ENCODE data around the gene PPFIA2. TPM values are rescaled to one million over a fixed set of nuclear protein-coding genes. Genes with fewer than 3 reads are reported as not detected.
"Not testable (repeated sequence)": the region's sequence is repeated elsewhere in the genome, so short reads cannot be mapped to it uniquely, and the experiment has no call there.

Gene PPFIA2
- total RNA-seq, 2 donors from 2014 or later = 22.6 to 62.6 TPM

DNA sequence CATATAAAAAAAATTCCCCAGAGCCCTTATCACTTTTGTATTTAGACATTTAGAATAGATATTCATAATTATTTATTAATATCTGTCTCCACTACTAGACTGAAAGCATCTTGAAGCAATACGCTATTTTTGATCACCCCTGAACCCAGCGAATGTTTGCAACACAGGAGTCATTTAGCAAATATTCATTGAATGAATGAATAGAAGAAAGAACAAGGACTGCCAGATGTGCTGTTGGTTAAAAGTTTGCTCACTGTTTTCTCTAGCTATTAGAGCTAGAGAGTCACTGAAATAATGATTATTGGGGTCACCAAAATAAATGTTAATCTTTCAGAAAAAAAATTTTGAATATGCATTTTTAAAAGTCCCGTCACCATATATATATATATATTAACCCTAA, 506.9 kb downstream of the PPFIA2 start:
- DNase-seq (ENCODE audit: low spot score) = no peak
- intact Hi-C loops (cut with DNase I) = no loop called here

- intact Hi-C loops (cut with DNase I) = no loop called here
- no peak for DNase-seq (ENCODE audit: low spot score)
Measured at GRCh38 chr12:81249976-81250375, 509.2 kb downstream of the PPFIA2 start.

DNA sequence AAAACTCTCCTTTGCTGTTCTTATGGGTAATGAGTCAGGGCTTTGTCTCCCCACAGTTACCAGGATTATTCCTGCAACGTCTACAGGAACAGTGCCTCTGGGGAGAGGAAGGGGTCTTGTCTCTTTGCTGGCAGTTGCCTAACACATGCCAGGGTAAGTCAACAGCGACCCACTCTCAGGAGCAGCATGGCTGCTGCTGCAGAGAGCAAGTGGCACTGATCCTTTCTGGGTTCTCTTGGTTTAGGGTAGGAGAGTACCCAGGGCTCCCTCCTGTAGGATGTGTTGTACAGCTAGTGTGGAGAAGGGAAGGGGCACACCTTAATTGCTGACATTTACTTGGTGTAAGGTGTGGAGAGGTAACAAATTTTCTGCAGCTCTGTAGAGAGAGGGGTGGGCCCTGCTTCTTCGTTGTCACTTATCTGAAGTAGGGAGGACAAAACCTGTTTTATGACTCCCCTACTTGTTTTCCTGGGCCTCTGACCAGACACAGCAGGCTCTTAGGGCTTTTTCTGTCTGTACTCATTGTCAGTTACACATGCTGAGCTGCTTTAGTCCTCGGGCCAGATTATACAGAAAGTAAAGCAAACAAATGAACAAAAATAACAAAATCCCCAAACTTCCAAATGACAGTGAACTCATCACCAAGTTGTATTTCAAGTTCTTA, 513.1 kb downstream of the PPFIA2 start:
- intact Hi-C loops (cut with DNase I) = no loop called here
- DNase-seq (ENCODE audit: low spot score) = no peak

- intact Hi-C loops (cut with DNase I) = no loop called here
- DNase-seq (ENCODE audit: low spot score) = no peak
Measured at GRCh38 chr12:81245458-81245857, 513.7 kb downstream of the PPFIA2 start.

- no peak for DNase-seq (ENCODE audit: low spot score)
- intact Hi-C loops (cut with DNase I) = no loop called here
Measured at GRCh38 chr12:81231574-81232368, 527.4 kb downstream of the PPFIA2 start.

- intact Hi-C loops (cut with DNase I) = no loop called here
Measured at GRCh38 chr12:81229759-81230158, 529.4 kb downstream of the PPFIA2 start.

DNA sequence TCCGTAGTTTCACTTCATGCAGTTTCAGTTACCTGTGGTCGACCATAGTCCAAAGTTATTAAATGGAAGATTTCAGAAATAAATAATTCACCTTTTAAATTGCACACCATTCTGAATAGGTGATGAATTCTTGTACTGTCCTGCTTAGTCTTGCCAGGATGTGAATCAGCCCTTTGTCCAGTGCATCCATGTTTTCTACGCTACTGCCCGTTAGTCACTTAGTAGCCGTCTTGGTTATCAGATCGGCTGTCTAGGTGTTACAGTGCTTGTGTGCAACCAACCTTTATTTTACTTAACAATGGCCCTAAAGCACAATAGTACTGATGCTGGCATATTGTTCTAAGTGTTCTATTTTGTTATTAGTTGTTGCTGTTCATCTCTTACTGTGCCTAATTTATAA, 534.5 kb downstream of the PPFIA2 start:
- no peak for DNase-seq (ENCODE audit: low spot score)
- intact Hi-C loops (cut with DNase I) = no loop called here

More at GRCh38 chr12:81229759-81230158, 529.4 kb downstream of the PPFIA2 start:
- DNase-seq (ENCODE audit: low spot score) = no peak

GRCh38 chr12:81222846-81223592, 536.1 kb downstream of the PPFIA2 start:
- no peak for DNase-seq (ENCODE audit: low spot score)
- intact Hi-C loops (cut with DNase I) = no loop called here

- intact Hi-C loops (cut with DNase I) = no loop called here
- DNase-seq (ENCODE audit: low spot score) = no peak
Measured at GRCh38 chr12:81221681-81222080, 537.5 kb downstream of the PPFIA2 start.

DNA sequence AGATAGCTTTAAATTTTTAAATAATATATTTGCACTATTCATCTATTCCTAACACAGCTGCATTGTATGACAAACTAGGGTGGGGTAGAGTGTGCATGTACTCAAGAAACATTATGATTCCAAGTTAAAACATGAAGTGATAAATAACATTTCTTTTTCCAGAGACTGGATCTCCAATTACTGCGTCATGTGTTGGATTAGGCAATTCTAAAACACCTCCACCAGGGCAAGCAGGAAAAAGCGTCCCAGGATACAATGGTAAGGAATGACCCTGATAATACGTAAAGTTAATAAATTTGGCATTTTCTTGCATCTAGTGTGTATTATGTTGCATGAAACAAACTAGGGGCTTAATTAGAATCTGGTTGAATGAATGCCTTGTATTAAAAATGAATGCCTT, 542.4 kb downstream of the PPFIA2 start:
- intact Hi-C loops (cut with DNase I) = no loop called here
- no peak for DNase-seq (ENCODE audit: low spot score)

DNA sequence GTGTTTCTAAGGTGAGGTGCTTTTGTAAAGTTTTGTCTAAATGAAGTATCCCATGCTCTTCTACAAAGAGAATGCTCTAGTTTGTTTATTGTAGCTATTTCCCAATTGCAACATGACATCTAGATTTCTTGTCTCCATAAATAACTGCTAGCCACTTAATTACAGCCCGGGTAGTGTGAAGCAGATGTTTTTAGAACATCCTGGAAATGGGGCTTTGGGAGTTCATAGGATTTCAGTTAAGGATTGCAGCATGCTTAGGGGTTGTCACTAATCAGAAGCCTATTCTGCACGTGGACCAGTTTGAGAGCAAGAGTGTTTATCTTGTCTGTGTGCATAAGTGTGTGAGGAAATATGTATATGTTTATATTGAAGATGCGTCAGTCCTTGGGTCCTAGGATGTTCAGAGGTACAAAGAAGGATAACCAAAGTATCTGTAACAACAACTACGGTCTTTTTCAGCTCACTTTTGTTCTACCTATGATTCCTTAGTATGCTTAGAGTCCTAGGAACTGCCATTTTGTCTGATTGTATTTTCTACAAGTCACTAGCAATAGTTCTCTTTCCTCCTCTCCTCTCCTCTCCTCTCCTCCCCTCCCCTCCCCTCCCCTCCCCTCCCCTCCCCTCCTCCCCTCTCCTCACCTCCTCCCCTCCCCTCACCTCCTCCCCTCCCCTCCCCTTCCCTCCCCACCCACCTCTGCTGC, 546.0 kb downstream of the PPFIA2 start:
- no peak for DNase-seq (ENCODE audit: low spot score)
- intact Hi-C loops (cut with DNase I) = no loop called here

DNA sequence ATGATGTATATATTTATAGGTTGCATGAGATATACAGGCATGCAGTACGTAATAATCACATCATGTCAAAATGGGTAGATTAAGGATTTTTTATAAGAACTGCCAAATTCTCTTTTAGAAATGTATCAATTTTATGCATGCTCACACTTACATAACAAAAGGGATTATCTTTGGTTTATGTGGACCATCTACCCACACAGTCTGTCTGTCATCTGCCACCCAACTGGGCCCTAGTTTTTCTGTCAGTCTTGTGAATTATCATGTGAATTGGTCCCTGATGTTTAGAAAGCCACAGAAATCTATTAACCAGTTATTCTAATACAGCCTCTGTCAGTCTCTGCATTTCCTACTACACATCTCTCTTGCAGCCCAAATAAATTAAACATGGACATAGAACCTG, 547.8 kb downstream of the PPFIA2 start:
- intact Hi-C loops (cut with DNase I) = no loop called here
- DNase-seq (ENCODE audit: low spot score) = no peak

GRCh38 chr12:81209772-81210225, 549.4 kb downstream of the PPFIA2 start:
- intact Hi-C loops (cut with DNase I); DNase-seq (ENCODE audit: low spot score): not testable (repeated sequence)

DNA sequence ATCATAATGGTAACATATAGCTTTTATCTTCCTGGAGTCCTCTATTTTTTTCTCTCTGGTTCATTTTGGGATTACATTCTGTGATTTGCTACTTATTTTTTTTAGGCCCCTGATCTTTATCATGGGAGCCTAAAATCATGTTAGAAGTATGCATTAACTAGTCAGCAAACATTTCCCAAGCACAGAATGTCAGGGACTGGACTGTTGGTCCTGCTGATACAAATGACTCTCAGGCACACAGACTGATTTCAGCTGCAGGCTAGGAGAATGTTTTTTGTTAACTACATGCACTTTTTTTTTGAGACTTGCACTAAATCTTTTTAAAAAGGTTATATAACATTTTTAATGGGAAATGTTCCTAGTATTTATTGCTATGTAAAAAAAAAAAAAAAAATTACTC, 550.1 kb downstream of the PPFIA2 start:
- intact Hi-C loops (cut with DNase I) = no loop called here
- DNase-seq (ENCODE audit: low spot score) = no peak

DNA sequence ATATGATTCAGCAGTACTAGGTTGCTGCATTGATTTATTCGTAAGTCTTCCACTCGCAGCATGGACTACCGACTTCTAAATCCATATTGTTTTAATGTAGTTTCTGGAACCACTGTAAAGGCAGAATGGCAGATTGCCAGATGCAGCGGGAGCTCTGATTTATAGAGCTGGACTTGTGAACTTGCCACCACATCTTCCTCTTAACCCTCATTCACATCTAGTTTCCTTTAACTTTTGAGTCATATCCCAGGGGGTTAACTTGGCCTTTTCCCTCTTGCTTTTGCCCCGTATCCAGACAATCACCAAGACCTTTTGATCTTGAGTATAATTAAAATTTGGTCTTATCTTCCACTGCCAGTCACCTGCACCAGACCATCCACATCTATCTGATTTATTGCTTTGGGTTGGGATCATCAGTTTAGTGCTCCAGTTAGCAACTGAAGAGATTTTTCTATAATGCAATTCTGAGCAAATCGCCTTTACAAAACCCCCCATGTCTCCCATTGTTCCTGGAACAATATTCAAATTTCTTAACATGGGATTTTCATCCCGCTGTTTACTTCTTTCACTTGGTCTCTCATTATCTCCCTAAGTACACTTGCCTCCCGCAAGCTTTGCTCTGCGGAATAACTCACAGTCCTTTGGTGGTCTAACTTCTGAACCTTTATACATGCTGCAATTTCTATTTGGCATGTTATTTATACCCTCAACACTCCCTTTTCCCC, 550.8 kb downstream of the PPFIA2 start:
- intact Hi-C loops (cut with DNase I) = no loop called here
- DNase-seq (ENCODE audit: low spot score) = no peak

All from posterior vena cava (tissue), 2 donors.